AG04449 (cell line): Measurements from ENCODE around the gene HPSE2.

ENCODE experiments used
- CTCF ChIA-PET: fragments of 350-600 bp; formaldehyde crosslinking; extraction: SDS; loops from one replicate; lab custom pipeline; 2021; ENCODE audit warnings: antibody characterized with exemption; lab: Yijun Ruan, JAX
- POLR2A ChIA-PET: fragments of 400-600, 350-600 bp; formaldehyde crosslinking; extraction: SDS; loops from one replicate; lab custom pipeline; 2020; ENCODE audit warnings: antibody characterized with exemption, inconsistent platforms; lab: Yijun Ruan, JAX
- DNase-seq: peaks from one replicate; pipeline ENCODE4 v3.0.0-alpha.2; 2010; ENCODE audit warnings: low read depth, low spot score
- H3K4me3 ChIP-seq: 2 replicates; pipeline ENCODE4 v1.5.1; 2011; ENCODE audit warnings: low read depth, mild to moderate bottlenecking, control low read depth, low read length
- TF ChIP-seq, protein P1 (sequence below): IDR thresholded peaks from one replicate; pipeline ENCODE4 v1.5.1; 2011; ENCODE audit warnings: mild to moderate bottlenecking, moderate library complexity, low read length, control low read depth, inconsistent platforms; ENCODE audit not compliant: insufficient read depth; ENCODE audit errors: missing control alignments

Gene HPSE2

DNA sequence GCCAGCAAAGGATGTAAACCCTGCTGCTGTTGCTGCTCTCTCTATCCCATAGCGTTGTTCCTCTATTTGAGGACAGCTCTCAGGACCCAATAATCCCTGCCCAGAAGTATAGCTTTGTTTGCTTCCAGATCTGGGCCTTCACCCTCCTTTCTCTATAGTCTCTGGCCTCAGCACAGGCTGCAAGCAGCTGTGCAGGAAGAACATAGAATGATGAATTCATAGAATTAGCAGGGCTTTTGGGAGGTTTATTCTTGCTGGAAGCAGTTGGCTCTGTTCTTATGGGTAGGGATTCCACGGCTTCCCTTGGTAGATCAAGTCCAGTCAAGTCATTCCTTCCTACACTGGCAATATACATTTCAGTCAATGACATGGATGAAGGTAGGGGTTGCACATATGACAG lies 354.7 kb downstream of the HPSE2 start:
- ChIA-PET CTCF (no interaction called here), POLR2A (no interaction called here)
- H3K4me3 ChIP-seq = no peak overlapping the region
- DNase-seq = no peak
- TF ChIP-seq, protein P1, sequence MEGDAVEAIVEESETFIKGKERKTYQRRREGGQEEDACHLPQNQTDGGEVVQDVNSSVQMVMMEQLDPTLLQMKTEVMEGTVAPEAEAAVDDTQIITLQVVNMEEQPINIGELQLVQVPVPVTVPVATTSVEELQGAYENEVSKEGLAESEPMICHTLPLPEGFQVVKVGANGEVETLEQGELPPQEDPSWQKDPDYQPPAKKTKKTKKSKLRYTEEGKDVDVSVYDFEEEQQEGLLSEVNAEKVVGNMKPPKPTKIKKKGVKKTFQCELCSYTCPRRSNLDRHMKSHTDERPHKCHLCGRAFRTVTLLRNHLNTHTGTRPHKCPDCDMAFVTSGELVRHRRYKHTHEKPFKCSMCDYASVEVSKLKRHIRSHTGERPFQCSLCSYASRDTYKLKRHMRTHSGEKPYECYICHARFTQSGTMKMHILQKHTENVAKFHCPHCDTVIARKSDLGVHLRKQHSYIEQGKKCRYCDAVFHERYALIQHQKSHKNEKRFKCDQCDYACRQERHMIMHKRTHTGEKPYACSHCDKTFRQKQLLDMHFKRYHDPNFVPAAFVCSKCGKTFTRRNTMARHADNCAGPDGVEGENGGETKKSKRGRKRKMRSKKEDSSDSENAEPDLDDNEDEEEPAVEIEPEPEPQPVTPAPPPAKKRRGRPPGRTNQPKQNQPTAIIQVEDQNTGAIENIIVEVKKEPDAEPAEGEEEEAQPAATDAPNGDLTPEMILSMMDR = no peak

DNA sequence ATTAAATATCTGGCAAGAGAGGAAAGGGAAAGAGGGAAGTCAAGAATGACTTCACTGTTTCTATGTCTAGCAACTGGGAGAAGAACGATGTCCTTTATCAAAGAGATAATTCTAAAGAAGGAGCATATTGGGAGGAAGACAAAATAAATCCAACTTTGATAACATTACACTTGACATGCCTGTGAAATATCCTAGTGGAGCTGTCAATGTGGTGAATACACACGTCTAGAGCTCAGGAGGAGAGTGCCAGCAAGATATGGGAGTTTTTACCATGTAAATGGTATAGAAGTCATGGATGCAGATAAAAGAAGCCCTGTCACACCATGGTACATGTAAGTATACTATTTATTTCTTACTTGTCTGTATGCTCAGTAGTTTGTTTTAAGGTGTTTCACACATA lies 356.7 kb downstream of the HPSE2 start:
- H3K4me3 ChIP-seq = no peak overlapping the region
- DNase-seq = no peak
- ChIA-PET CTCF (no interaction called here), POLR2A (no interaction called here)
- TF ChIP-seq, protein P1 = no peak

DNA sequence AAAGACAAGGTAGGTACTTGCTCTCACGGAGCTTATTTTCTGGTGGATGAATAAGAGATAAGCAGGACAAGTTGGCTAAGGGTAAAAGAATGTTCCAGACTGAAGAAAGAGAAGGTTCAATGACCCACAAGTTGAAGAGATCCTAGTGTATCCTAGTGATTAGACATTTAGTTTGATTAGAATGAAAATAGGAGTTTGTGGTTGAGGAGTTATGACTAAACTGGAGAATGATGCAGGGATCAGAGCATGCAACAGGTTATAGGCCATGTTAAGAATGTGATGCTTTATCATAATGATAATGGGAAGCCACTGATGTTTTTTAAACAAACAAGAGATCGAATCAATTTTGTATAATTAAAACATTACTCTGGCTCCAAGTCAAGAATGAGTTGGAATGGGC lies 357.2 kb downstream of the HPSE2 start:
- POLR2A ChIA-PET = no interaction called here
- TF ChIP-seq, protein P1 = no peak
- CTCF ChIA-PET = no interaction called here
- H3K4me3 ChIP-seq = no peak overlapping the region
- DNase-seq = no peak

DNA sequence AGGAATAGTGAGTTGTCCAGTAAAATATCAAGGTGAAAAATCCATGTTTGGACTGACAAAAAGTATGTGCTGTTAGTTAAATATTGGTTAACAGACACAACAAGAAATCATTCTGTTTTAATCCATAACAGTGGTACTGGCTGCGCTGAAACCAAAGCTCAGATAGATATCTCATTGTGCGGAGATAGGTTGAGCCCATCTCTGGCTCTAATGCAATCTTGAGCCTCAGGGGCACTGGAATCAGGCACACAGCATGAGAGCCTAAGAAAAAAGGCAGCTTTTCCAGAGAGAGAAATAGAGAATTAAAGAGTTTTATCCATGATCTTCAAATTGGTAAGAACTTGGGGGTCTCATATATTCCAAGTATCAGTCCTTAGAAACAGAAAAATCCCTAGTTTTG lies 373.7 kb downstream of the HPSE2 start:
- TF ChIP-seq, protein P1 = no peak
- H3K4me3 ChIP-seq = no peak overlapping the region
- ChIA-PET POLR2A (no interaction called here), CTCF (no interaction called here)
- no peak for DNase-seq

DNA sequence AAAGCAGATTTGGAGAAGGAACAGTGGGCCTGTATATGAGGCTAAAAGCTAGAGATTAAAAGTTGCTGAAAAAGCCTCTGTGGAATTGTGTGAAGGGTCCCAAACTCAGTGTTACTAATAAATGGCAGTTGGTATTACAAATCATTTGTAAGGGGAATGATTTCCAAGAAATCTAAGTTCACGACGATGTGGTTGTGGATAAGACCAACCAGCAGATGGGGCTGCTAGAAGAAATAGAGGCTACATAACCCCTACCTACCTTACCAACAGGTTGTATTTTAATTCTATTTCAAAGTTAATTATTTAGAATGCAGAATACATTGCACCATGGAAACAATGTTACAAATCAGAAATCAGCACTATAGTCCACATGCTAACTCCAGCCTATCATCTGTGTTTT lies 377.1 kb downstream of the HPSE2 start:
- ChIA-PET POLR2A (no interaction called here), CTCF (no interaction called here)
- TF ChIP-seq, protein P1 = no peak
- H3K4me3 ChIP-seq = no peak overlapping the region
- DNase-seq = no peak

DNA sequence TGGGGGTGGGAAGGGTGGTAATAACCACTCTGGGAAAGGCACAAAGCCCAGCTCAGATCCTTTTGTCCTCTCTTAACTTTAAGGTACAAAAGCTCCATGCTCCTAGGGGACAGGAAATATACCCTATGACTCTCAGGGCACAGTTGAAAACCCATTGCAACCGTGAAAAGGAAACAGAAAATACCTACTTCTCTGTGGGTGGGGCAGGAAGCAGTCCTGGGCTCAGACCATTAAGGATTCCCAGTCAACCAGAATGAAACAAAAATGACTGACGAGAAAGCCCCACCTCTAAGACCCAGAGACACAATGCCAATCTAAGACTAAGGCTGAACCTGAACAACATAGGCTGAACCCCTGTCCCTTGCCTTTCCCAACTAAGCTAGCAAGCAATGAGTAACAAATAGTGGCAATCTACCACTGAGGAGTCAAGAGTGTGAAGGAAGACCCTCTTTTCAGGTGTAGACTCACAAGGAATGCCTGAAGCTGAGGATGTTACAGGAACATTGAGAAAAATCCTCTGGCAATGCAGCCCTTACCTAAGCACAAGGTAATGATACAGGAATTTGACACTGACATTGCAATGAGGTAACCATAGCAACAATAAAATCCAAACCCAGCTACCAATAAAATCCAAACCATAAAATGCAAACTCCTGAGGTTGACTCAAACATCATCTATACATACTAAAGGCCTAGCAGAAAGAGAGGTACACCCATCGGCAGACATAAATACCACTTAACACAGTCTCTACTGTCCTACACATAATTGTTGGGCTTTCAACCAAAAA lies 380.1 kb downstream of the HPSE2 start:
- TF ChIP-seq, protein P1 = no peak
- H3K4me3 ChIP-seq = no peak overlapping the region
- CTCF ChIA-PET = no interaction called here

More for the DNA sequence above, 380.1 kb downstream of the HPSE2 start:
- no peak for DNase-seq
- POLR2A ChIA-PET = no interaction called here
